ENCODE measurements around the gene ZNF175. TPM values are rescaled to one million over a fixed set of nuclear protein-coding genes. Genes with fewer than 3 reads are reported as not detected.

The ZNF175 gene
- total RNA-seq = 4.0 and 4.1 TPM in 2 replicates

DNA sequence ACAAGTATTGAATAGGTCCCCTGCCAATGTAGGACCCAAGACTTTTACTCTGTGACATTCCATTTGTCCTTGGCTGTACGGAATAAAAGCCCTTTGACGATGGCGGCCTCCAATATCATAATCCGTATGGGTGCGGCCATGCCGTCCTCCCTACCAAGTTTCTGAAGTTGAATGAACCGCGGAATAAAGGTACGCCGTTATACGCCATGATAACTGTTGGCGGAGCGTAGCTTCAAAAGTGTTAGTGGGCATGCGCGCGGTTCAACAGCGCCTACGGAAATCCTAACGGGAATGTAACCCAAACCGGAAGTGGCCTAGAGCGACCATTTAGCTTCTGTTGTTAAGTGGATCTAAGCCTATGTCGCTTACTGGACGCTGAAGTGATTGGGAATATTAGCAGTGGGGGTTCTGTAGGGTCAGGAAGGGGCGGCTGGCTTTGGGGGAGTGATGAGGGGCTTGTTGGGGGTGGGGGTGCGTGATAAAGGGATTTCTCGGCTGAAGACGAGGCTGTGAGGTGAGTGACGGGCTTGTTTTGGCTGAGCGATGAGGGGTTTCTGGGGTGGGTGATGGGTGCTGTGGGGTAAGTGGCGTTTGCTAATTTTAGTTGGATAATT, at the start of gene ZNF175:
TSS of gene ZNF175 (plus strand) at position 322 of the 614 bp plus-strand sequence. CDS start 2,047 bp downstream, outside the sequence.

DNA sequence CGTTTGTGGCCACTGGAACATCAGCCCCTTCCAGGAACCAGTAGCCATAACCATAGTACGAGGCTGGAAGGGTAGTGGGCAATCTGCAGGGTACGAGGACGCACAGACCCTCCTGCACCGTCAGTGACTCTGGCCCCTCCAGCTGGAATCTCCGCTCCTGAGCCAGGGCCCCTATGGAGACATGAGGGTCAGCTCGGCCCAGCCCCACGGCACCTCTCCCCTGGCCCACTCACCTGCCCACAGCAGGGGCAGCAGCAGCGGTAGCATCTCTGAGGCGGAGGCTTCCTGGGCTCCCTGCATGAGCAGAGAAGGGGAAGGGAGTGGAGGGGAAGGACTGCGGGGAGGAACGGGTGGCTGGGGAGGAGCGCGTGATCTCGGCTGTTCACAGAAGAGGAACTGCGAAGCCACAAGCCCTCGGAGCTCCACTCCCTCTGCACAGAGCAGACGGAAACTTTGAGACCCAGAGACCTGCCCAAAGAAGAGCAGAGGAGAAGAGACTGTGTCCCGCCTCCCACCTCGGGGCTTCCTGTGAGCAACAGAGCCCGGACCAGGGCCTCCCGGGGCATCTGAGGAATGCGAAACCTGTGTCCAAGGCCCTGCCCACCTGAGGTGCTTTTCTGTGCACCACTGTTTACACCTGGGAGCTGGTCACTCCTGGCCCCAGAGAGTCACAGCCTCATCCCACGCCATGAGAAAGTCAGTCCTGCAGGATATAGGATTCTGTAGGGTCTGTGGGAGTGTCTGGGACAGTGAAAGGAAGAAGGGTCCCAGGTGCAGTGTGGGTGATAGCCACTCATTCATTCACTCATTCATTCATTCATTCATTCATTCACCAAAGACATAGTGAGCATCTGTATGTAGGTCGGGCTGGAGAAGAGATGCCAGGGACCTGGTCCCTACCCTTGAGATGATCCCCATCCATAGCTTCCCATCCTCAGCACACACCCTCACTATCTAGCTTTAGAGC, 39.5 kb upstream of the ZNF175 start, which contains the start of gene SIGLEC6:
TSS of gene SIGLEC6 (minus strand) at position 322 of the 967 bp plus-strand sequence. CDS start at position 300, 22 bp downstream.

DNA sequence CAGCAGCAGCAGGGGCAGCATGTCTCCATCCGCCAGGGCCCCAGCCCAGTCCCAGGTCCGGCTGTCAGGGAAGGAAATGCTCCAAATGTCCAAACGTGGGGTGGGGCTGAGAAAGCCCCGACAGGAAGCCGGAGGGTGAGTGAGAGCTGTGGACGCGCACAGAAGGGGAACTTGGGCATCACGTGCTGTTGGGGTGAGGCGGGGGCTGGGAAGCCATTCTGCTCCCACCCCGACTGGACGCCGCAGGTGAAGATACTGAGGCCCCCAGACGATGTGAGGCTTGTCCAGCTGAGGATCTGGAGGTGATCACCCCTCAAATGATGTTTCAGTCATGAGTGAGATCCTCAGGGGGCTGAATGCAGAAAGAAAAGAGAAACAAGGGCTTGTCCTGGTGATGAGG, 59.2 kb downstream of the ZNF175 start, which contains the start of gene SIGLEC5:
TSS of gene SIGLEC5 (minus strand) at position 87 of the 400 bp plus-strand sequence. CDS start at position 21, 66 bp downstream.

Other genes starting within 250 kb of the ZNF175 start
- 0.73 and 0.98 TPM in 2 replicates for gene VSIG10L, start 229.1 kb upstream of the ZNF175 start, total RNA-seq
- gene ETFB, start 204.9 kb upstream of the ZNF175 start, total RNA-seq = 121 and 213 TPM in 2 replicates
- not detected in 2 replicates for gene CLDND2, start 202.3 kb upstream of the ZNF175 start, total RNA-seq
- gene NKG7, start 198.6 kb upstream of the ZNF175 start, total RNA-seq = not detected in 2 replicates
- not detected in 2 replicates for gene LIM2, start 183.3 kb upstream of the ZNF175 start, total RNA-seq
- gene C19orf84, start 180.7 kb upstream of the ZNF175 start, total RNA-seq = not detected in 2 replicates
- not detected in 2 replicates for gene SIGLEC10, start 153.6 kb upstream of the ZNF175 start, total RNA-seq
- gene SIGLEC8, start 112.8 kb upstream of the ZNF175 start, total RNA-seq = not detected in 2 replicates
- gene CEACAM18, start 92.7 kb upstream of the ZNF175 start, total RNA-seq = not detected in 2 replicates
- not detected in 2 replicates for gene SIGLEC12, start 69.5 kb upstream of the ZNF175 start, total RNA-seq
- gene SIGLEC6, start 39.6 kb upstream of the ZNF175 start, total RNA-seq = not detected in 2 replicates
- gene SIGLEC5, start 59.1 kb downstream of the ZNF175 start, total RNA-seq = not detected in 2 replicates
- not detected in 2 replicates for gene SIGLEC14, start 75.5 kb downstream of the ZNF175 start, total RNA-seq
- 2.6 and 5.1 TPM in 2 replicates for gene SPACA6, start 122.0 kb downstream of the ZNF175 start, total RNA-seq
- 6.2 and 6.6 TPM in 2 replicates for gene HAS1, start 152.7 kb downstream of the ZNF175 start, total RNA-seq
- 0.39 and 1.5 TPM in 2 replicates for gene FPR1, start 180.6 kb downstream of the ZNF175 start, total RNA-seq
- gene FPR2, start 189.9 kb downstream of the ZNF175 start, total RNA-seq = 0.37 and 0.39 TPM in 2 replicates
- gene FPR3, start 223.9 kb downstream of the ZNF175 start, total RNA-seq = not detected in 2 replicates

Data from subcutaneous preadipocyte (primary cell).